Mesodermal cell (in vitro differentiated cells): ENCODE data around the gene SMAD3.

ENCODE experiments used
- H3K27ac ChIP-seq: 2 replicates; pipeline ENCODE4 v1.7.0; 2013; ENCODE audit warnings: mild to moderate bottlenecking, low read depth, low read length, moderate library complexity; ENCODE audit not compliant: severe bottlenecking
- H3K36me3 ChIP-seq: 2 replicates; pipeline ENCODE4 v1.7.1; 2013; ENCODE audit warnings: mild to moderate bottlenecking, low read length, moderate library complexity; ENCODE audit not compliant: control insufficient read depth, insufficient read depth
- H3K4me1 ChIP-seq: one replicate; pipeline ENCODE4 v1.7.1; 2013; ENCODE audit warnings: mild to moderate bottlenecking, low read length; ENCODE audit not compliant: insufficient read depth, control insufficient read depth, poor library complexity, severe bottlenecking
- H3K4me3 ChIP-seq: 2 replicates; pipeline ENCODE4 v1.7.0; 2013; ENCODE audit warnings: low read length, control low read depth, mild to moderate bottlenecking; ENCODE audit not compliant: insufficient read depth, poor library complexity, severe bottlenecking; ENCODE audit errors: extremely low read depth
- H3K9me3 ChIP-seq: 2 replicates; pipeline ENCODE4 v1.7.1; 2013; ENCODE audit warnings: mild to moderate bottlenecking, low read length, moderate library complexity; ENCODE audit not compliant: control insufficient read depth
- WGBS, 2 experiments: methylation state at CpG; one replicate each; pipeline ENCODE4 v1.1.5; 2013; ENCODE audit warnings: missing lambda C conversion rate in 2 of 2; ENCODE audit not compliant: insufficient coverage in 2 of 2; 5-methylcytosine and 5-hydroxymethylcytosine counted together

The SMAD3 gene

DNA sequence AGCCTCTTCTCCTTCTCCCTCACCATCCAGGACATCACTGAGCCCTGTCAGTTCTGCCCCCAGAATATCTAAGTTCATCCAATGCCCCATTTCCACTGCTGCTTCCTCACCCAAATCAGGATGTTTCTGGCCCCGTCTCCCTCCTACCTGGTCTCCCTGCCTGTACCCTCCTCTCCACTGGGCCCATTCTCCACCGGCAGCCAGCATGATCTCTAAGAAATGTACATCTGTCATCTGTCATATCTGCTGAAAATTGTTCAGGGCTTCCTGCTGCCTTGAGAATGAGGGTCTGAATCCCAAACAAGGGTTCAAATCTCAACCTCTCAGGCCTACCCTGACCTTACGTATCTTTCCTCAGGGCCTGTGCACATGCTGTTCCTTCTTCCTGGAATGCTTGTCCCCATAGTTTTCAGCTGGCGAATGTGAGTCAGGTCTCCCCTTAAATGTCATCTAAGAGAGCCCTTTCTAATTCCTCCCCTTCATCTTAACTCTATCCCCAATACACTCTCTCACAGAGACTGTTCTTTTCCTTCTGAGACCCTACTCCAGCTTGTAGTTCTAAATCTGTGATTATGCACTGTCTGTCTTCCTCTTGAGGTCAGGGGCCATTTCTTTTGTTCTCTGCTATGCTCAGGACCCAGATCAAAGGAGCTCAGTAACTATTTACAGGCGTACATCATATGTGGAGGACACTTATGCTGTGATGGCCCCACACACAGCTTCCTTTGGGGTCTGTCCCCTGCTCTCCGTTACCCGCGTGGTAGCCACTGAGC lies 40.8 kb downstream of the SMAD3 start:
- H3K9me3 ChIP-seq: peaks cover 8% of the 10 kb centered on the region
- H3K4me3 ChIP-seq: no peak overlapping the region
- H3K27ac ChIP-seq: peak overlapping the region; percentile 92
- H3K4me1 ChIP-seq: peaks cover 80% of the 10 kb centered on the region
- peaks cover 14% of the 10 kb centered on the region for H3K36me3 ChIP-seq
- WGBS, 2 experiments: 83 to 91% methylated on average over 8 of the region's 8 CpGs

DNA sequence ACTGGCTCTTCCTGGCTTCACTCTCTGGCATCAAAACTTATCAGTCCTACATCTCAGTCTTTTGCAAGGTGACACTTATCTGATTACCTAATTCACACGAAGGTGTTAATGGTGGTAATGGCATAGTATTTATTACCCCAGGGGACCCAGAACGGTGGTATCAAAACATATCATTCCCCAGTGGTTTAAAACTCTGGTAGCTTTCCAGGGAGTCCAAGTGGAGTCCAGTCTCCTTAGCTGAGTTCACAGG lies 41.3 kb downstream of the SMAD3 start:
- Histone ChIP-seq H3K36me3 (peaks cover 14% of the 10 kb centered on the region), H3K9me3 (peaks cover 13% of the 10 kb centered on the region), H3K4me1 (peaks cover 79% of the 10 kb centered on the region), H3K4me3 (no peak overlapping the region), H3K27ac (peak overlapping the region; percentile 92)
- WGBS, 2 experiments: 17% methylated on average over 1 of the region's 2 CpGs; no CpG with 5 or more reads in 1 of the 2 experiments

DNA sequence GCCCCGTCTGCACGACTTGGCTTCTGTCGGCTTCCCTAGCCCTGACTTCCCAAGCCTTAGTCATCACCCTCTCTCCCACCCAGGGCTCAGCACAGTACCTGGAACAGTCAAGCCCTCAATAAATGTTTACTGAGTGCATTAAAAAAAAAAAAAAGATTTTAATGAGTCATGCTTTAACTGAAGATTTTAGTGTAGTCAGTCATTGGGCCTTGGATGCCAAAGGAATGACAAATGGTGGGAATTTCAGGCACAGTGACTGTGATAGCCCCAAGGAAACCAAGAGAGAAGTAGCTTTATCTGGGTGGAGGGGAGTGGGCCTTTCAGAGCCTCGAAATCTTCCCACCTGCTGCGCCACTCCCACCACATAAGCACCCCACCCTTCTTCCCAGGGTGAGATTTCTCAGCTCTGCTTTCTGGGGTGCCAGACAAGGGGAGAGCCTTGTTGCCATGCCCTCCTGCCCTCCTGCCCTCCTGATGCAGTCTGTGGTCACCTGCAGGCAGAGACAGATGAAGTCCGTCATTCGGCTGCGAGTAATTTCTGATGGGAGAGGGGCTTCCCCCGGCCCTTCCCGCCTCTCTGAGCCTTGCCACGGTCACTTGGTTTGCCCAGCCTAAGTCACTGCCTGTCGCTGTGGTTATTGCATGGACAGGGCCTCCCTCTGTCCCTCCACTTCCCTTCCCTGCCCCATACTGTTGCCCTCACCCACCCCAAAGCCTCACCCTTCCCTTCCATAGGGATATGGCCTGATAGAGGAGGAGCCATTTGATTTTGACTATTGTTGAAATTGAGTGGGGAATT lies 41.8 kb downstream of the SMAD3 start:
- H3K4me3 ChIP-seq: no peak overlapping the region
- peaks cover 74% of the 10 kb centered on the region for H3K4me1 ChIP-seq
- peaks cover 14% of the 10 kb centered on the region for H3K9me3 ChIP-seq
- peak overlapping the region; percentile 92 for H3K27ac ChIP-seq
- H3K36me3 ChIP-seq: peaks cover 14% of the 10 kb centered on the region
- 75 to 79% methylated on average over 7 to 11 of the region's 12 CpGs for WGBS, 2 experiments

- H3K36me3 ChIP-seq: peaks cover 14% of the 10 kb centered on the region
- H3K27ac ChIP-seq: no peak overlapping the region
- H3K9me3 ChIP-seq: peaks cover 18% of the 10 kb centered on the region
- WGBS, 2 experiments: 83 to 91% methylated on average over 6 to 7 of the region's 9 CpGs
- peaks cover 64% of the 10 kb centered on the region for H3K4me1 ChIP-seq
- no peak overlapping the region for H3K4me3 ChIP-seq
Measured at GRCh38 chr15:67108122-67108961, 42.9 kb downstream of the SMAD3 start.

DNA sequence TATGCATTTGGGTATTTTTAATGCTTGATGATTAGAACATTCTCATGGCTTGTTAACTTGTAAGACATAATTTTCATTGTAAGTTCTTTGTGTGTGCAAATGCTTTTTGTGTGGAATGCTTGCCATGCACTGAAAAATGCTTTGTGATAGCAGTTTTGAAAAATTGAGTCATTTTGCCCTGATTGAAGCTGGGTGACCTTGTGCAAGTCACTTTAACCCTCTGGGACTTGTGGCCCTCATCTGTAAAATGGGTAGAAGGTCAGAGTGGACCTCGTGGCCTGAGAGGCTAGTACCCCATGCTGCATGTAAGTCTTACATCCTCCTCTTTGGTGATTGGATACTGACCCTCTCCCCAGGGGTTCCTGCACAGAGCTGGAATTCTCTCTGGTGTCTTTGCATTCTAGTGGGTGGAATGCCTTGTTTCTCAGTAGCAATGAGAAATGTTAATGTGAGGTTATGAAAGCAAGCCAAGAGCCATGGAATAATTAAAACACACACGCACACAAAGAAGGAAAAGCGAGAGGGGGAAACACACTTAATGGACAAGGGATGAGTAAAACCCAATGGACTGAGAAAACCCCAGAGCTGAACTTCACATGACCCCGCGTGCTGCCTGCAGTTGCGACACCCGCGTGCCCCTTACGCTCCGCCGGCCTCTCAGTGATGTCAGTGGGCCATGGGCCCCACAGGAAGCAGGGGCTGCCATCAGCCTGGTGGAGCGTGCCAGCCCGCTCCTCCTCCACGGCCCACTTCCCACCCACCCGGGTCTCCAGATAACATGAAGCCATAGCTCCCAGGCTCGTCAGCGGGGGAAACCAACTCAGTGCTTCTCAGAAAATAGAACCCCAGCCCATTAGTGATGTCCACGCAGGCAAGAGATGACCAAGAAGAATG lies 44.0 kb downstream of the SMAD3 start:
- Histone ChIP-seq H3K36me3 (peaks cover 14% of the 10 kb centered on the region), H3K27ac (peak overlapping the region; percentile 11), H3K9me3 (peaks cover 18% of the 10 kb centered on the region), H3K4me1 (peaks cover 54% of the 10 kb centered on the region), H3K4me3 (no peak overlapping the region)
- 85 to 88% methylated on average over 10 to 15 of the region's 18 CpGs for WGBS, 2 experiments

- H3K4me1 ChIP-seq: peaks cover 45% of the 10 kb centered on the region
- peaks cover 17% of the 10 kb centered on the region for H3K36me3 ChIP-seq
- peaks cover 18% of the 10 kb centered on the region for H3K9me3 ChIP-seq
- H3K4me3 ChIP-seq: no peak overlapping the region
- WGBS, 2 experiments: 97 to 100% methylated on average over 2 to 4 of the region's 5 CpGs
- H3K27ac ChIP-seq: no peak overlapping the region
Measured at GRCh38 chr15:67110361-67110781, 45.0 kb downstream of the SMAD3 start.

GRCh38 chr15:67110958-67111864 lies 45.8 kb downstream of the SMAD3 start:
- H3K4me3 ChIP-seq: no peak overlapping the region
- peaks cover 39% of the 10 kb centered on the region for H3K4me1 ChIP-seq
- peaks cover 18% of the 10 kb centered on the region for H3K36me3 ChIP-seq
- no peak overlapping the region for H3K27ac ChIP-seq
- 89% methylated on average over 2 of the region's 2 CpGs for WGBS, 2 experiments
- H3K9me3 ChIP-seq: peaks cover 18% of the 10 kb centered on the region

DNA sequence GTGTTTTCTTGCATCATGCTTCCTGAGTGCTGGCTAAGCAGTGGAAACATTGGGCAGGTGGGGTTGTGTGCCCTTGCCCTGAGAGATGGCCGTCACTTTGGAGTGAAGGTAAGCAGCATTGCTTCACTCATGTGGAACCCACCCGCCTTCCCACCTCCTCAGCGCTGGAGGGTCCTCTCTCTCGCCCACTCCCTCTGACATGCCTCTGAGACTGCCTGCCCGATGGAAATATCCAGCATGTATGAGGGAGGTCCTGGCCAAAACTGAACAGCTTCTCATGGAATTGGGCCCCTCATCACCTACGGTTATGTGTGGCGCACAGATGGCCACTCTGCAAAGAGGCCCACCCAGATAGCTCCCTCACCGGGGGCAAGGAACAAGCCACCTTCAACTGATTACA lies 48.6 kb downstream of the SMAD3 start:
- Histone ChIP-seq H3K4me3 (no peak overlapping the region), H3K36me3 (peaks cover 22% of the 10 kb centered on the region), H3K4me1 (peaks cover 34% of the 10 kb centered on the region), H3K9me3 (peaks cover 18% of the 10 kb centered on the region), H3K27ac (no peak overlapping the region)
- WGBS, 2 experiments: 94 to 97% methylated on average over 7 to 8 of the region's 8 CpGs

GRCh38 chr15:67114846-67115585 lies 49.6 kb downstream of the SMAD3 start:
- no peak overlapping the region for H3K4me3 ChIP-seq
- peaks cover 14% of the 10 kb centered on the region for H3K36me3 ChIP-seq
- no peak overlapping the region for H3K27ac ChIP-seq
- peaks cover 18% of the 10 kb centered on the region for H3K9me3 ChIP-seq
- 74 to 78% methylated on average over 5 to 6 of the region's 6 CpGs for WGBS, 2 experiments
- H3K4me1 ChIP-seq: peaks cover 28% of the 10 kb centered on the region
